Hepatocyte (in vitro differentiated cells): ENCODE results near the gene LRP1B. TPM values are rescaled to one million over a fixed set of nuclear protein-coding genes. Genes with fewer than 3 reads are reported as not detected.

Source experiments
- DNase-seq: peaks from one replicate; pipeline ENCODE4 v3.0.0-alpha.2; 2016; ENCODE audit warnings: low spot score
- H2AFZ ChIP-seq: fragments of 200-600 bp; sonication (generic); 2 replicates; pipeline ENCODE4 v1.6.0; 2016; ENCODE audit warnings: antibody characterized with exemption, mild to moderate bottlenecking
- H3K27ac ChIP-seq: fragments of 200-600 bp; sonication (generic); 2 replicates; pipeline ENCODE4 v1.5.1; 2016; ENCODE audit warnings: mild to moderate bottlenecking
- H3K27me3 ChIP-seq: fragments of 200-600 bp; sonication (generic); 2 replicates; pipeline ENCODE4 v1.6.1; 2016
- H3K36me3 ChIP-seq: fragments of 200-600 bp; sonication (generic); replicated peaks from 2 replicates; pipeline ENCODE4 v1.5.1; 2016; ENCODE audit warnings: low read depth; ENCODE audit not compliant: insufficient read depth
- H3K4me1 ChIP-seq: fragments of 200-600 bp; sonication (generic); 2 replicates; pipeline ENCODE4 v1.5.1; 2016; ENCODE audit warnings: mild to moderate bottlenecking, moderate library complexity; ENCODE audit not compliant: insufficient read depth
- H3K4me2 ChIP-seq: fragments of 200-600 bp; sonication (generic); 2 replicates; pipeline ENCODE4 v1.6.0; 2016
- H3K4me3 ChIP-seq: fragments of 200-600 bp; sonication (generic); 2 replicates; pipeline ENCODE4 v1.5.1; 2016; ENCODE audit warnings: mild to moderate bottlenecking
- H3K79me2 ChIP-seq: fragments of 200-600 bp; sonication (generic); 2 replicates; pipeline ENCODE4 v1.6.0; 2017; ENCODE audit warnings: mild to moderate bottlenecking
- H3K9me2 ChIP-seq: fragments of 200-600 bp; sonication (generic); replicated peaks from 2 replicates; pipeline ENCODE4 v1.6.0; 2017; ENCODE audit warnings: mild to moderate bottlenecking; ENCODE audit not compliant: insufficient read depth
- H3K9me3 ChIP-seq: fragments of 200-600 bp; sonication (generic); 2 replicates; pipeline ENCODE4 v1.5.1; 2016; ENCODE audit warnings: low read depth, mild to moderate bottlenecking
- H4K20me1 ChIP-seq: fragments of 200-600 bp; sonication (generic); 2 replicates; pipeline ENCODE4 v1.6.0; 2016; ENCODE audit warnings: mild to moderate bottlenecking; ENCODE audit not compliant: insufficient read depth, poor library complexity, severe bottlenecking
- EZH2 ChIP-seq: fragments of 200-600 bp; sonication (generic); IDR thresholded peaks from 2 replicates; pipeline ENCODE4 v1.6.1; 2016; ENCODE audit warnings: antibody characterized with exemption, mild to moderate bottlenecking, borderline replicate concordance
- EZH2phosphoT487 ChIP-seq: fragments of 200-600 bp; sonication (generic); IDR thresholded peaks from one replicate; pipeline ENCODE4 v1.6.1; 2018; ENCODE audit warnings: antibody characterized with exemption, mild to moderate bottlenecking, low read depth, moderate library complexity; ENCODE audit not compliant: unreplicated experiment, severe bottlenecking
- WGBS: methylation state at CpG from one replicate; pipeline ENCODE4 v1.1.6; 2016; ENCODE audit warnings: low lambda C conversion rate; ENCODE audit errors: missing lambda C conversion rate; 5-methylcytosine and 5-hydroxymethylcytosine counted together
- polyA plus RNA-seq: library from polyadenylated mRNA; unstranded; fragments of >200 nt; fragmentation: Nextera tagmentation; extraction: Ambion mirVana; gene quantifications from 2 replicates; pipeline ENCODE4 v1.2.1, GENCODE V29; 2016
- total RNA-seq: library from RNA; depleted of rRNA; stranded (reverse); fragments of >200 nt; gene quantifications from 2 replicates; pipeline ENCODE4 v1.2.3, GENCODE V29; 2014
- TF ChIP-seq, protein P1 (sequence below): fragments of 200-600 bp; sonication (generic); IDR thresholded peaks from 2 replicates; pipeline ENCODE4 v1.5.1; 2016; ENCODE audit warnings: antibody characterized with exemption, mild to moderate bottlenecking; ENCODE audit not compliant: poor library complexity

The LRP1B gene
- total and polyA plus RNA-seq, 2 experiments from 2014 or later: 0.65 to 2.0 TPM

DNA sequence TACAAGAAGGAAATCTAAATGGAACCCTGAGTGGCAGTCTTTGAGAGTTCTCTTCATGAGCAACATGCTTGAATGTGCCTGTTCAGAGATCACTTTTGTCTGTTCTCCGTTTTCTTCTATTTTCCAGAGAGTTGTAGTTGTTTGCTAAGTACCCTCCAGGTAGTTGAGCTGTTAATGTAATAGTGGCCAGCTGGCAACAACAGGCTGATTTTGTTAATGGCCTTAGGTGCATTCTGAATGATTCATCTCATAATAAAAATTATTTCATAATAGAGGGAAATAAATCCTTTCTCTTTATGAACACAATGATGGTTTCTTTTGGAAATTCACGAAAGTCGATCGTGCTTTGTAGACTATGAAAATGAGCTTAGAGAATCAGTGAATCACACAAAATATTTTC, 136.8 kb downstream of the LRP1B start:
- H3K36me3 ChIP-seq: no peaks in the 10 kb centered on the region
- H4K20me1 ChIP-seq: no peaks in the 10 kb centered on the region
- 94% methylated on average over 4 of the region's 4 CpGs for WGBS
- H3K79me2 ChIP-seq: no peaks in the 10 kb centered on the region
- TF ChIP-seq EZH2 (no peak), EZH2phosphoT487 (no peak)
- TF ChIP-seq, protein P1, sequence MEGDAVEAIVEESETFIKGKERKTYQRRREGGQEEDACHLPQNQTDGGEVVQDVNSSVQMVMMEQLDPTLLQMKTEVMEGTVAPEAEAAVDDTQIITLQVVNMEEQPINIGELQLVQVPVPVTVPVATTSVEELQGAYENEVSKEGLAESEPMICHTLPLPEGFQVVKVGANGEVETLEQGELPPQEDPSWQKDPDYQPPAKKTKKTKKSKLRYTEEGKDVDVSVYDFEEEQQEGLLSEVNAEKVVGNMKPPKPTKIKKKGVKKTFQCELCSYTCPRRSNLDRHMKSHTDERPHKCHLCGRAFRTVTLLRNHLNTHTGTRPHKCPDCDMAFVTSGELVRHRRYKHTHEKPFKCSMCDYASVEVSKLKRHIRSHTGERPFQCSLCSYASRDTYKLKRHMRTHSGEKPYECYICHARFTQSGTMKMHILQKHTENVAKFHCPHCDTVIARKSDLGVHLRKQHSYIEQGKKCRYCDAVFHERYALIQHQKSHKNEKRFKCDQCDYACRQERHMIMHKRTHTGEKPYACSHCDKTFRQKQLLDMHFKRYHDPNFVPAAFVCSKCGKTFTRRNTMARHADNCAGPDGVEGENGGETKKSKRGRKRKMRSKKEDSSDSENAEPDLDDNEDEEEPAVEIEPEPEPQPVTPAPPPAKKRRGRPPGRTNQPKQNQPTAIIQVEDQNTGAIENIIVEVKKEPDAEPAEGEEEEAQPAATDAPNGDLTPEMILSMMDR: no peak
- H3K27ac ChIP-seq: no peak overlapping the region
- no peaks in the 10 kb centered on the region for H3K9me2 ChIP-seq
- H3K4me1 ChIP-seq: no peaks in the 10 kb centered on the region
- H3K9me3 ChIP-seq: no peaks in the 10 kb centered on the region
- DNase-seq: no peak
- H3K27me3 ChIP-seq: no peaks in the 10 kb centered on the region
- no peak overlapping the region for H3K4me2 ChIP-seq
- H2AFZ ChIP-seq: no peak overlapping the region
- no peak overlapping the region for H3K4me3 ChIP-seq

DNA sequence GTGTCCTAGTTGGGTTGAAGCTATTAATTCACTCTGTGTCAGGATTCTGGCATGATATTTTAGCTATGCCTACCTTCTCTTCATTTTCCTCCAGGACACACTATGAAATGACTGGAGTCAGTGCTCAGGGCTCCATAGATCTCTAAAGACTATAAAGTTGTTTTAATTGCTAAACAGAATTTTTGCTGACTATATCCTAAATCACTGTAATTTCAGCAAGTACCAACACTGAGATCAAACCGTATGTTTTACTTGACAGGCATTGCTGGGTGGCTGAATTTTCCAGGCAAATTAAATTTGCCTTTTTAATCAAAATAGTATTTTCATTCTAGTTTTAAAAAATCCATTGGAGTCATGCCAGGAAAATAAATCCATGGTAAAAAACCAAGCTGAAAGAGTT, 138.1 kb downstream of the LRP1B start:
- 89% methylated on average over 1 of the region's 1 CpG for WGBS

DNA sequence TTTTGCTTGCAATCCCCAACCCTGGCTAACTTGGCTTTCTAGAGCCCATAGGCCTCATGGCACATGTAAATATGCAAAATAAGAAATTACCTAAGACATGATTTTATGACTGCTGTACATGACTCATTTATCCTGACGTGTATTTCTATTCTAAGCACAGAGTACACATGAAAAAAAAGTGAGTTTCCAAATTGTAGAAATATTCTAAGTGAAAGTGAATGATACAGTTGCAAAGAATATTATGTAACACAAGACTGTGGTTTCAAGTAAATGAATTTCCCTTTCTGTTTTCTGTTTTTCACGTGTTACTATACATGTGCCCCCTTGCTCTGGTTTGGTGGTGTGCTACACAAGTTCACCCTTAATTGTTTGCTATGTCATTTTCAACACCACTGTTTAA, 162.4 kb downstream of the LRP1B start:
- no peak for DNase-seq
- H3K4me1 ChIP-seq: no peaks in the 10 kb centered on the region
- no peak overlapping the region for H3K4me3 ChIP-seq
- TF ChIP-seq, protein P1: no peak
- TF ChIP-seq EZH2 (no peak), EZH2phosphoT487 (no peak)
- H3K36me3 ChIP-seq: no peaks in the 10 kb centered on the region
- H3K9me2 ChIP-seq: no peaks in the 10 kb centered on the region
- no peaks in the 10 kb centered on the region for H4K20me1 ChIP-seq
- no peak overlapping the region for H3K4me2 ChIP-seq
- H3K9me3 ChIP-seq: no peaks in the 10 kb centered on the region
- no peak overlapping the region for H3K27ac ChIP-seq
- no peaks in the 10 kb centered on the region for H3K27me3 ChIP-seq
- WGBS: 76% methylated on average over 2 of the region's 2 CpGs
- no peaks in the 10 kb centered on the region for H3K79me2 ChIP-seq
- H2AFZ ChIP-seq: no peak overlapping the region

More for the DNA sequence above, 138.1 kb downstream of the LRP1B start:
- Histone ChIP-seq H3K36me3 (no peaks in the 10 kb centered on the region), H3K79me2 (no peaks in the 10 kb centered on the region), H3K27me3 (no peaks in the 10 kb centered on the region), H3K4me1 (no peaks in the 10 kb centered on the region), H3K9me2 (no peaks in the 10 kb centered on the region), H4K20me1 (no peaks in the 10 kb centered on the region), H3K9me3 (no peaks in the 10 kb centered on the region), H3K27ac (no peak overlapping the region), H3K4me3 (no peak overlapping the region), H3K4me2 (no peak overlapping the region), H2AFZ (no peak overlapping the region)
- no peak for DNase-seq
- no peak for TF ChIP-seq EZH2
- TF ChIP-seq, protein P1: no peak
- no peak for TF ChIP-seq EZH2phosphoT487

DNA sequence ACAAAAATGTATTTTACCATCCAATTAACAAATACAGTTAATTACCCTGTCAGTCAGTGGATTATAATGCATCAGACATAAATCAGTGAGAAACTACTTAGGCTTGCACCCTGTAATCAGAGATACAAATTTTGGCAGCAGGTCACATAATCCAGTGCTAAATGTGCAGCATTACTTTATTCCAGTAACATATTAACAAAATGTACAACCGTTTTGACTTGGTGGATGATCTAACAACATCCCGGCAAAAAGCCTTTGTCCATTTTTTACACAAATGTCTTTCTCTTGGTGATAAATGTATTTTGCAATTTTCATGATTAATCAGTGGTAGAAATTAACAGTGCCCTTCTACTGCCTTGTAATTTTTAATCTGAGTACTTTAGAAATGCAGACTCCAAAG, 162.8 kb downstream of the LRP1B start:
- no peak overlapping the region for H3K27ac ChIP-seq
- 85% methylated on average over 2 of the region's 2 CpGs for WGBS

More for the DNA sequence above, 162.8 kb downstream of the LRP1B start:
- Histone ChIP-seq H3K4me2 (no peak overlapping the region), H3K9me3 (no peaks in the 10 kb centered on the region), H3K79me2 (no peaks in the 10 kb centered on the region), H3K27me3 (no peaks in the 10 kb centered on the region), H3K4me3 (no peak overlapping the region), H3K9me2 (no peaks in the 10 kb centered on the region), H2AFZ (no peak overlapping the region), H4K20me1 (no peaks in the 10 kb centered on the region), H3K4me1 (no peaks in the 10 kb centered on the region), H3K36me3 (no peaks in the 10 kb centered on the region)
- TF ChIP-seq EZH2 (no peak), EZH2phosphoT487 (no peak)
- TF ChIP-seq, protein P1: no peak
- no peak for DNase-seq
